Endothelial cell of umbilical vein (primary cell): ENCODE data around the gene SRM. TPM values are rescaled to one million over a fixed set of nuclear protein-coding genes. Genes with fewer than 3 reads are reported as not detected.

ENCODE experiments used
- BruUV-seq: library from RNA; stranded (reverse); fragments of 400-500 nt; replicated peaks from 2 replicates; lab custom pipeline; 2021; lab: Mats Ljungman, UMichigan
- CTCF ChIA-PET: fragments of 300-600, 350-600 bp; sonication (Branson Sonifier 250); formaldehyde crosslinking; loops from one replicate; lab custom pipeline; 2021; ENCODE audit warnings: antibody characterized with exemption, inconsistent platforms; lab: Charles Lee
- POLR2A ChIA-PET: fragments of 300-600, 350-600 bp; sonication (Branson Sonifier 250); formaldehyde crosslinking; loops from one replicate; lab custom pipeline; 2021; ENCODE audit warnings: antibody characterized with exemption, inconsistent platforms; lab: Charles Lee
- DNase-seq: peaks from one replicate; pipeline ENCODE4 v3.0.0-alpha.2; 2011; ENCODE audit warnings: low read depth, low spot score
- FAIRE-seq: peaks from 2 replicates; lab custom pipeline; 2011; peaks lifted over from hg19 to GRCh38; lab: Jason Lieb, UNC
- H2AFZ ChIP-seq: 2 replicates; pipeline ENCODE4 v1.6.0; 2012; ENCODE audit warnings: low read depth, low read length, control low read depth, inconsistent platforms
- H3K27ac ChIP-seq: 2 replicates; pipeline ENCODE4 v1.5.1; 2011; ENCODE audit warnings: low read depth, mild to moderate bottlenecking, control low read depth, low read length, moderate library complexity; ENCODE audit not compliant: insufficient read depth
- H3K27me3 ChIP-seq, 2 experiments: 2 replicates each; pipeline versions ENCODE4 v1.6.0 to v1.6.1; 2011; ENCODE audit warnings: low read length in 2 of 2, mixed read lengths in 1 of 2; ENCODE audit not compliant: control insufficient read depth in 2 of 2, insufficient read depth in 2 of 2
- H3K36me3 ChIP-seq, 2 experiments: 2 replicates in 1 of 2; 3 replicates in 1 of 2; pipeline ENCODE4 v1.5.1; 2011; ENCODE audit warnings: low read length in 2 of 2, mild to moderate bottlenecking in 1 of 2, moderate library complexity in 1 of 2; ENCODE audit not compliant: control insufficient read depth in 2 of 2, insufficient read depth in 2 of 2; ENCODE audit errors: extremely low read depth in 1 of 2
- H3K4me1 ChIP-seq: 3 replicates; pipeline ENCODE4 v1.5.1; 2011; ENCODE audit warnings: mild to moderate bottlenecking, low read length; ENCODE audit not compliant: control insufficient read depth, insufficient read depth; ENCODE audit errors: extremely low read depth
- H3K4me2 ChIP-seq: 2 replicates; pipeline ENCODE4 v1.6.1; 2011; ENCODE audit warnings: low read length, control low read depth, mixed read lengths; ENCODE audit not compliant: insufficient read depth
- H3K4me3 ChIP-seq, 3 experiments: fragments of 200-600 bp in 1 of 3; sonication (generic), shearing (Covaris generic) in 1 of 3; replicated peaks in 1 of 3; 2 replicates each; pipeline ENCODE4 v1.5.1; 2011 to 2016; ENCODE audit warnings: control low read depth in 3 of 3, low read length in 3 of 3, mild to moderate bottlenecking in 2 of 3, inconsistent platforms in 1 of 3, low read depth in 1 of 3, moderate library complexity in 1 of 3; ENCODE audit not compliant: insufficient read depth in 1 of 3
- H3K79me2 ChIP-seq: 2 replicates; pipeline ENCODE4 v1.6.0; 2012; ENCODE audit warnings: low read length, inconsistent platforms; ENCODE audit not compliant: control insufficient read depth, insufficient read depth
- H3K9ac ChIP-seq: replicated peaks from 2 replicates; pipeline ENCODE3; 2011; ENCODE audit warnings: low read length, control low read depth; ENCODE audit not compliant: insufficient read depth; ENCODE audit errors: extremely low read depth
- H3K9me1 ChIP-seq: replicated peaks from 3 replicates; pipeline ENCODE4 v1.6.0; 2011; ENCODE audit warnings: mild to moderate bottlenecking, low read length; ENCODE audit not compliant: control insufficient read depth, insufficient read depth; ENCODE audit errors: extremely low read depth
- H3K9me3 ChIP-seq: replicated peaks from 2 replicates; pipeline ENCODE4 v1.5.1; 2012; ENCODE audit warnings: low read length, inconsistent platforms; ENCODE audit not compliant: control insufficient read depth, insufficient read depth
- H4K20me1 ChIP-seq: replicated peaks from 2 replicates; pipeline ENCODE3; 2011; ENCODE audit warnings: mild to moderate bottlenecking, low read length; ENCODE audit not compliant: control insufficient read depth, insufficient read depth; ENCODE audit errors: extremely low read depth
- CTCF ChIP-seq, 2 donors: IDR thresholded peaks; 1 replicate in 1 of 2; 2 replicates in 1 of 2; pipeline ENCODE4 v1.5.1; 2011; ENCODE audit warnings: low read length in 2 of 2, mild to moderate bottlenecking in 2 of 2, moderate library complexity in 2 of 2, control low read depth in 1 of 2, inconsistent platforms in 1 of 2, low read depth in 1 of 2; ENCODE audit not compliant: insufficient read depth in 1 of 2; ENCODE audit errors: extremely low read depth in 1 of 2
- EZH2 ChIP-seq: IDR thresholded peaks from 2 replicates; pipeline ENCODE4 v1.6.1; 2012; ENCODE audit warnings: borderline replicate concordance, low read depth, mild to moderate bottlenecking, moderate library complexity, low read length, inconsistent platforms; ENCODE audit not compliant: severe bottlenecking
- FOS ChIP-seq: IDR thresholded peaks from 2 replicates; pipeline ENCODE4 v1.6.1; 2011; ENCODE audit warnings: mild to moderate bottlenecking, low read length, moderate library complexity, borderline replicate concordance; ENCODE audit not compliant: insufficient read depth
- GATA2 ChIP-seq: IDR thresholded peaks from 2 replicates; pipeline ENCODE4 v1.7.0; 2011; ENCODE audit warnings: low read depth, mild to moderate bottlenecking, moderate library complexity, mixed read lengths, low read length; ENCODE audit not compliant: insufficient read length, insufficient read depth
- JUN ChIP-seq: IDR thresholded peaks from 2 replicates; pipeline ENCODE4 v1.6.1; 2011; ENCODE audit warnings: borderline replicate concordance, low read depth; ENCODE audit not compliant: insufficient read length, insufficient read depth
- MYC ChIP-seq: IDR thresholded peaks from one replicate; pipeline ENCODE4 v1.6.1; 2011; ENCODE audit warnings: mild to moderate bottlenecking, low read depth, low read length
- POLR2A ChIP-seq: IDR thresholded peaks from 2 replicates; pipeline ENCODE4 v1.6.1; 2012; ENCODE audit warnings: low read depth, mild to moderate bottlenecking, control low read depth, low read length
- POLR2AphosphoS5 ChIP-seq: IDR thresholded peaks from 2 replicates; pipeline ENCODE4 v1.6.1; 2012; ENCODE audit warnings: low read depth, mild to moderate bottlenecking, control low read depth, low read length, moderate library complexity; ENCODE audit not compliant: insufficient read depth
- dilution Hi-C: fragments of 300-500 bp; cut with MboI; formaldehyde crosslinking; loops from one replicate; pipeline ENCODE4 v1.15.0; 2019; ENCODE audit warnings: low sequenced_read_pairs; ENCODE audit not compliant: extremely low pct_ligation_motif_present
- intact Hi-C: fragments of 100-400 bp; cut with micrococcal nuclease; formaldehyde crosslinking; loops from one replicate; pipeline ENCODE4 v1.10.0; 2022
- polyA plus RNA-seq, 4 experiments: library from polyadenylated mRNA; depleted of rRNA in 3 of 4; stranded (reverse) in 3 of 4; unstranded in 1 of 4; fragments of >200 nt; gene quantifications; 2 replicates each; pipeline versions ENCODE4 v1.2.1 to v1.2.3, GENCODE V29; 2011 to 2012; ENCODE audit warnings: missing spikeins in 1 of 4
- total RNA-seq: library from RNA; stranded (reverse); gene quantifications from 2 replicates; pipeline ENCODE4 v1.2.3, GENCODE V29; 2021
- TF ChIP-seq, protein P1 (sequence below): IDR thresholded peaks from 2 replicates; pipeline ENCODE4 v1.6.1; 2011; ENCODE audit not compliant: insufficient read depth, insufficient read length

The SRM gene
- total and polyA plus RNA-seq, 2 donors (not counting 3 experiments of a cell fraction or from before 2014, with no cell fraction given): 81.3 to 172 TPM

- H3K4me3 ChIP-seq: no peak overlapping the region
- BruUV-seq: no TSS peak
- H3K9me1 ChIP-seq: no peaks in the 10 kb centered on the region
- no peak overlapping the region for H3K4me2 ChIP-seq
- no peaks in the 10 kb centered on the region for H3K9me3 ChIP-seq
- no peak for TF ChIP-seq FOS
- TF ChIP-seq, protein P1, sequence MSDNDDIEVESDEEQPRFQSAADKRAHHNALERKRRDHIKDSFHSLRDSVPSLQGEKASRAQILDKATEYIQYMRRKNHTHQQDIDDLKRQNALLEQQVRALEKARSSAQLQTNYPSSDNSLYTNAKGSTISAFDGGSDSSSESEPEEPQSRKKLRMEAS: no peak
- TF ChIP-seq GATA2: no peak
- no peak for TF ChIP-seq EZH2
- TF ChIP-seq CTCF (IDR thresholded peaks at IDR 0.05; ENCODE audit: extremely low read depth in 1 of 2, insufficient read depth in 1 of 2, low read depth in 1 of 2, low read length in 2 of 2): no peak
- TF ChIP-seq MYC: no peak
- no peak for TF ChIP-seq POLR2A
- no peak for TF ChIP-seq POLR2AphosphoS5
- no peak for TF ChIP-seq JUN
- H3K36me3 ChIP-seq: no peaks in the 10 kb centered on the region
- no peak for DNase-seq
- no peaks in the 10 kb centered on the region for H3K4me1 ChIP-seq
- H3K27me3 ChIP-seq: no peaks in the 10 kb centered on the region
- POLR2A ChIA-PET: no interaction called here
- dilution Hi-C loops: no loop called here
- H3K79me2 ChIP-seq: no peaks in the 10 kb centered on the region
- H4K20me1 ChIP-seq: no peaks in the 10 kb centered on the region
- H2AFZ ChIP-seq: no peak overlapping the region
- intact Hi-C loops: no loop called here
- CTCF ChIA-PET: interaction anchor here (1.4 kb wide), 1 partner anchor 17 kb away, joined by 3 read pairs; the partner anchor contains the start of gene SRM
- no peak overlapping the region for H3K9ac ChIP-seq
- no peak for FAIRE-seq
- H3K27ac ChIP-seq: no peak overlapping the region
Measured at GRCh38 chr1:11042995-11043874, 16.6 kb downstream of the SRM start.
